Suprapubic skin (tissue), 4 donors: ENCODE measurements around the gene KCNIP3. TPM values are rescaled to one million over a fixed set of nuclear protein-coding genes. Genes with fewer than 3 reads are reported as not detected.
A peak's percentile ranks its signal among the peaks of the same experiment; 100 is the strongest.
"Not testable (repeated sequence)": the region's sequence is repeated elsewhere in the genome, so short reads cannot be mapped to it uniquely, and the experiment has no call there.

Experiments
- DNase-seq, 2 donors: peaks; one replicate each; pipeline ENCODE4 v3.0.0-alpha.2; 2019; ENCODE audit warnings: low spot score in 2 of 2
- H3K27ac ChIP-seq: fragments of 200-600 bp; sonication (generic); one replicate; pipeline ENCODE4 v1.5.1; 2019
- H3K27me3 ChIP-seq: fragments of 200-600 bp; sonication (generic); one replicate; pipeline ENCODE4 v1.5.1; 2019
- H3K36me3 ChIP-seq: fragments of 200-600 bp; sonication (generic); one replicate; pipeline ENCODE4 v1.5.1; 2019
- H3K4me1 ChIP-seq: fragments of 200-600 bp; sonication (generic); one replicate; pipeline ENCODE4 v1.5.1; 2019
- H3K4me3 ChIP-seq: fragments of 200-600 bp; sonication (generic); one replicate; pipeline ENCODE4 v1.5.1; 2019; ENCODE audit warnings: mild to moderate bottlenecking
- H3K9me3 ChIP-seq: fragments of 200-600 bp; sonication (generic); one replicate; pipeline ENCODE4 v1.5.1; 2019
- CTCF ChIP-seq, 2 donors: fragments of 200-600 bp in 1 of 2; fragments of 450-650 bp in 1 of 2; sonication (generic) in 1 of 2; IDR thresholded peaks; one replicate each; pipeline ENCODE4 v1.5.1; 2016 to 2019; ENCODE audit warnings: antibody characterized with exemption in 2 of 2, mild to moderate bottlenecking in 1 of 2, moderate library complexity in 1 of 2
- EP300 ChIP-seq: sonication (generic); formaldehyde crosslinking; IDR thresholded peaks from one replicate; pipeline ENCODE4 v1.6.1; 2017; ENCODE audit warnings: antibody characterized with exemption
- POLR2A ChIP-seq, 2 donors: fragments of 450-650 bp; IDR thresholded peaks; one replicate each; pipeline ENCODE4 v1.6.1; 2017; ENCODE audit warnings: antibody characterized with exemption in 2 of 2, mild to moderate bottlenecking in 2 of 2, moderate library complexity in 2 of 2
- POLR2AphosphoS5 ChIP-seq, 3 donors: sonication (generic); formaldehyde crosslinking; IDR thresholded peaks; one replicate each; pipeline ENCODE4 v1.6.1; 2017; ENCODE audit warnings: antibody characterized with exemption in 3 of 3
- WGBS: methylation state at CpG from one replicate; pipeline ENCODE4 v1.1.5; 2018; 5-methylcytosine and 5-hydroxymethylcytosine counted together
- total RNA-seq, 4 donors: library from RNA; depleted of rRNA; stranded (reverse); fragments of >200 nt; gene quantifications; one replicate each; pipeline ENCODE4 v1.1.0, GENCODE V29; 2016

The KCNIP3 gene
- total RNA-seq, 4 donors from 2014 or later, result 7.1 to 21.6 (median 13.6) TPM

- H3K27me3 ChIP-seq, result no peaks in the 10 kb centered on the region
- no peak overlapping the region for H3K27ac ChIP-seq
- WGBS, result 91% methylated on average over 16 of the region's 21 CpGs
- no peaks in the 10 kb centered on the region for H3K9me3 ChIP-seq
- TF ChIP-seq POLR2A (IDR thresholded peaks at IDR 0.05) (no peak), CTCF (IDR thresholded peaks at IDR 0.05) (no peak), POLR2AphosphoS5 (IDR thresholded peaks at IDR 0.05) (no peak), EP300 (no peak)
- H3K36me3 ChIP-seq, result peaks cover 13% of the 10 kb centered on the region
- no peak overlapping the region for H3K4me3 ChIP-seq
- H3K4me1 ChIP-seq, result no peaks in the 10 kb centered on the region
- DNase-seq, result peak in 1 of 2 donors; percentile 66
Measured at GRCh38 chr2:95375532-95376150, 78.5 kb downstream of the KCNIP3 start.

- Histone ChIP-seq H3K27ac (no peak overlapping the region), H3K9me3 (no peaks in the 10 kb centered on the region), H3K4me3 (no peak overlapping the region), H3K4me1 (no peaks in the 10 kb centered on the region), H3K27me3 (no peaks in the 10 kb centered on the region), H3K36me3 (peaks cover 13% of the 10 kb centered on the region)
- TF ChIP-seq POLR2A (IDR thresholded peaks at IDR 0.05) (no peak), POLR2AphosphoS5 (IDR thresholded peaks at IDR 0.05) (no peak), EP300 (no peak), CTCF (IDR thresholded peaks at IDR 0.05) (no peak)
- peak in 1 of 2 donors; percentile 32 for DNase-seq
- WGBS, result 89% methylated on average over 21 of the region's 22 CpGs
Measured at GRCh38 chr2:95376311-95377215, 79.4 kb downstream of the KCNIP3 start.

- DNase-seq, result no peak
- Histone ChIP-seq H3K27me3 (no peaks in the 10 kb centered on the region), H3K4me1 (no peaks in the 10 kb centered on the region), H3K36me3 (peaks cover 13% of the 10 kb centered on the region), H3K27ac (no peak overlapping the region), H3K9me3 (no peaks in the 10 kb centered on the region), H3K4me3 (no peak overlapping the region)
- no peak for TF ChIP-seq POLR2A (IDR thresholded peaks at IDR 0.05)
- no peak for TF ChIP-seq EP300
- no peak for TF ChIP-seq POLR2AphosphoS5 (IDR thresholded peaks at IDR 0.05)
- no peak for TF ChIP-seq CTCF (IDR thresholded peaks at IDR 0.05)
- WGBS, result 89% methylated on average over 12 of the region's 17 CpGs
Measured at GRCh38 chr2:95377216-95378123, 80.3 kb downstream of the KCNIP3 start.

- not testable (repeated sequence) for H3K9me3 ChIP-seq, H3K4me3 ChIP-seq
Measured at GRCh38 chr2:95378281-95378680, 81.1 kb downstream of the KCNIP3 start.

GRCh38 chr2:95379371-95379831 is 82.3 kb downstream of the KCNIP3 start:
- WGBS, result 53% methylated on average over 8 of the region's 8 CpGs
- peaks cover 11% of the 10 kb centered on the region for H3K4me1 ChIP-seq

More at GRCh38 chr2:95378281-95378680, 81.1 kb downstream of the KCNIP3 start:
- not testable (repeated sequence) for H3K27ac ChIP-seq, DNase-seq, H3K4me1 ChIP-seq, H3K27me3 ChIP-seq
- H3K36me3 ChIP-seq, result peaks cover 13% of the 10 kb centered on the region
- WGBS, result 97% methylated on average over 7 of the region's 7 CpGs

More at GRCh38 chr2:95379371-95379831, 82.3 kb downstream of the KCNIP3 start:
- H3K9me3 ChIP-seq, result no peaks in the 10 kb centered on the region
- no peak overlapping the region for H3K4me3 ChIP-seq
- no peaks in the 10 kb centered on the region for H3K27me3 ChIP-seq
- peak in 1 of 2 donors; percentile 59 for DNase-seq
- no peak overlapping the region for H3K27ac ChIP-seq
- TF ChIP-seq CTCF (IDR thresholded peaks at IDR 0.05) (no peak), POLR2AphosphoS5 (IDR thresholded peaks at IDR 0.05) (no peak)
- H3K36me3 ChIP-seq, result peaks cover 13% of the 10 kb centered on the region
